Renal pelvis (tissue), 12 donors: ENCODE measurements around the gene BOC. TPM values are rescaled to one million over a fixed set of nuclear protein-coding genes. Genes with fewer than 3 reads are reported as not detected.
"Not testable (repeated sequence)": the region's sequence is repeated elsewhere in the genome, so short reads cannot be mapped to it uniquely, and the experiment has no call there.

Experiments used
- DNase-seq: peaks from one replicate; pipeline ENCODE4 v3.0.0-alpha.2; 2013
- long read RNA-seq, 16 experiments: transcript quantifications; one replicate each; lab custom pipeline, GENCODE V29; 2026
- polyA plus RNA-seq, 3 donors: library from polyadenylated mRNA; unstranded; fragments of 120-200 nt; gene quantifications; one replicate each; pipeline ENCODE4 v1.2.1, GENCODE V29; 2013; ENCODE audit not compliant: insufficient read length in 3 of 3

The BOC gene
- 10 to 100 TPM; 20.7 to 30.7 (median 24.2) TPM for polyA plus RNA-seq
- long read RNA-seq, donor 1, partial matches to known transcripts, result 0 of 1 reads
- long read RNA-seq, donor 1, other reads (novel, unspliced or antisense), result 0 of 1 reads
- long read RNA-seq, donor 2, result 0 reads
- long read RNA-seq, donor 3, partial matches to known transcripts, result 23 of 23 reads
- long read RNA-seq, donor 3, other reads (novel, unspliced or antisense), result 0 of 23 reads
- long read RNA-seq, donor 4, result 0 reads
- long read RNA-seq, donor 5, partial matches to known transcripts, result 6 of 6 reads
- long read RNA-seq, donor 5, other reads (novel, unspliced or antisense), result 0 of 6 reads
- long read RNA-seq, donor 6, partial matches to known transcripts, result 20 of 20 reads
- long read RNA-seq, donor 6, other reads (novel, unspliced or antisense), result 0 of 20 reads
- long read RNA-seq, donor 7, partial matches to known transcripts, result 15 of 15 reads
- long read RNA-seq, donor 7, other reads (novel, unspliced or antisense), result 0 of 15 reads
- long read RNA-seq, donor 8, full-length matches to known transcripts, result 2 of 38 reads
- long read RNA-seq, donor 8, partial matches to known transcripts, result 36 of 38 reads
- long read RNA-seq, donor 8, other reads (novel, unspliced or antisense), result 0 of 38 reads
- long read RNA-seq, donor 9, partial matches to known transcripts, result 11 of 11 reads
- long read RNA-seq, donor 9, other reads (novel, unspliced or antisense), result 0 of 11 reads
- long read RNA-seq, donor 10, full-length matches to known transcripts, result 2 of 2 reads
- long read RNA-seq, donor 10, partial matches to known transcripts, result 0 of 2 reads
- long read RNA-seq, donor 10, other reads (novel, unspliced or antisense), result 0 of 2 reads
- long read RNA-seq, donor 11, partial matches to known transcripts, result 0 of 1 reads
- long read RNA-seq, donor 11, other reads (novel, unspliced or antisense), result 0 of 1 reads
- long read RNA-seq, donor 12, full-length matches to known transcripts, result 2 of 37 reads
- long read RNA-seq, donor 12, partial matches to known transcripts, result 35 of 37 reads
- long read RNA-seq, donor 12, other reads (novel, unspliced or antisense), result 0 of 37 reads
- long read RNA-seq, donor 13, full-length matches to known transcripts, result 2 of 36 reads
- long read RNA-seq, donor 13, partial matches to known transcripts, result 34 of 36 reads
- long read RNA-seq, donor 13, other reads (novel, unspliced or antisense), result 0 of 36 reads
- long read RNA-seq, donor 14, result 0 reads
- long read RNA-seq, donor 15, partial matches to known transcripts, result 31 of 31 reads
- long read RNA-seq, donor 15, other reads (novel, unspliced or antisense), result 0 of 31 reads
- long read RNA-seq, donor 16, partial matches to known transcripts, result 19 of 20 reads
- long read RNA-seq, donor 16, other reads (novel, unspliced or antisense), result 0 of 20 reads

- peak; percentile 86 for DNase-seq
These were observed at the start of gene BOC for GRCh38 chr3:113211330-113212149. Gene BOC (plus strand): TSS chr3:113211557. CDS start chr3:113249803, 38,246 bp downstream.

GRCh38 chr3:113161661-113162060 lies 49.7 kb upstream of the BOC start:
- DNase-seq, result no peak

GRCh38 chr3:113163152-113163551 lies 48.2 kb upstream of the BOC start:
- no peak for DNase-seq

GRCh38 chr3:113165841-113166240 lies 45.5 kb upstream of the BOC start:
- DNase-seq, result no peak

GRCh38 chr3:113166357-113166718 lies 45.0 kb upstream of the BOC start:
- no peak for DNase-seq

- DNase-seq, result peak; percentile 80
These were observed 44.5 kb upstream of the BOC start for GRCh38 chr3:113166719-113167492.

- no peak for DNase-seq
These were observed 43.2 kb upstream of the BOC start for GRCh38 chr3:113167825-113168801.

- no peak for DNase-seq
These were observed 41.4 kb upstream of the BOC start for GRCh38 chr3:113169891-113170452.

GRCh38 chr3:113170771-113171170 lies 40.6 kb upstream of the BOC start:
- DNase-seq, result no peak

- not testable (repeated sequence) for DNase-seq
These were observed 39.6 kb upstream of the BOC start for GRCh38 chr3:113171675-113172300.

GRCh38 chr3:113173102-113173501 lies 38.3 kb upstream of the BOC start:
- no peak for DNase-seq

GRCh38 chr3:113174304-113174703 lies 37.1 kb upstream of the BOC start:
- no peak for DNase-seq

- DNase-seq, result no peak
These were observed 36.4 kb upstream of the BOC start for GRCh38 chr3:113174801-113175485.

GRCh38 chr3:113177526-113177925 lies 33.8 kb upstream of the BOC start:
- DNase-seq, result no peak

- no peak for DNase-seq
These were observed 32.0 kb upstream of the BOC start for GRCh38 chr3:113179235-113179824.

- no peak for DNase-seq
These were observed 27.4 kb upstream of the BOC start for GRCh38 chr3:113183748-113184661.
